PC-9 (cell line): ENCODE results near the gene FILIP1L.

Source experiments
- CTCF ChIP-seq: fragments of 200-600 bp; sonication (generic); conservative IDR thresholded peaks from 2 replicates; pipeline ENCODE4 v1.6.1; 2017; ENCODE audit warnings: mixed run types, antibody characterized with exemption, mild to moderate bottlenecking, moderate library complexity
- EZH2 ChIP-seq: fragments of 200-600 bp; sonication (generic); IDR thresholded peaks from 2 replicates; pipeline ENCODE4 v1.8.0; 2017; ENCODE audit warnings: antibody characterized with exemption, low read depth

- TF ChIP-seq CTCF, result no peak
- TF ChIP-seq EZH2, result no peak
Measured at GRCh38 chr3:100155590-100155989, 41.3 kb upstream of the FILIP1L start.
